B cell (primary cell): Measurements from ENCODE around the gene MLH3. TPM values are rescaled to one million over a fixed set of nuclear protein-coding genes. Genes with fewer than 3 reads are reported as not detected.

Experiments
- ATAC-seq: fragments of 200-7000 bp; cut with Tn5 transposase; one replicate; pipeline ENCODE4 v1.10.0; 2021; ENCODE audit warnings: low read depth, mild to moderate bottlenecking, moderate number of reproducible peaks, moderate library complexity
- CTCF ChIA-PET: fragments of 350-600 bp; sonication (Branson Sonifier 250); formaldehyde crosslinking; loops from one replicate; lab custom pipeline; 2021; ENCODE audit warnings: antibody characterized with exemption, inconsistent platforms; lab: Charles Lee
- POLR2A ChIA-PET: fragments of 350-600 bp; sonication (Branson Sonifier 250); formaldehyde crosslinking; loops from one replicate; lab custom pipeline; 2021; ENCODE audit warnings: antibody characterized with exemption; lab: Charles Lee
- DNase-seq: peaks from one replicate; pipeline ENCODE4 v3.0.0; 2013
- H2AFZ ChIP-seq: 2 replicates; pipeline ENCODE4 v1.6.1; 2012; ENCODE audit warnings: mild to moderate bottlenecking, low read depth, low read length; ENCODE audit not compliant: insufficient read depth, poor library complexity, severe bottlenecking
- H3K27ac ChIP-seq, 2 donors: 1 replicate in 1 of 2; 2 replicates in 1 of 2; pipeline ENCODE4 v1.5.1; 2012 to 2013; ENCODE audit warnings: low read length in 2 of 2, mild to moderate bottlenecking in 2 of 2, moderate library complexity in 1 of 2
- H3K27me3 ChIP-seq, 4 experiments: fragments of 200-600 bp in 1 of 4; sonication (generic) in 1 of 4; replicated peaks in 1 of 4; 1 replicate in 2 of 4; 2 replicates in 2 of 4; pipeline versions ENCODE4 v1.6.1 to v1.7.0; 2013 to 2016; ENCODE audit warnings: low read length in 3 of 4, mild to moderate bottlenecking in 2 of 4, mixed read lengths in 1 of 4, moderate library complexity in 1 of 4; ENCODE audit not compliant: insufficient read depth in 4 of 4, control insufficient read depth in 3 of 4; ENCODE audit errors: control extremely low read depth in 1 of 4
- H3K36me3 ChIP-seq, 2 experiments: replicated peaks in 1 of 2; 1 replicate in 1 of 2; 2 replicates in 1 of 2; pipeline versions ENCODE4 v1.6.1 to v1.7.1; 2013; ENCODE audit warnings: low read length in 1 of 2; ENCODE audit not compliant: insufficient read depth in 2 of 2, control insufficient read depth in 1 of 2; ENCODE audit errors: control extremely low read depth in 1 of 2, extremely low read depth in 1 of 2
- H3K4me1 ChIP-seq, 2 donors: fragments of 200-600 bp in 1 of 2; sonication (generic) in 1 of 2; 1 replicate in 1 of 2; 2 replicates in 1 of 2; pipeline versions ENCODE4 v1.5.1 to v1.6.1; 2013 to 2017; ENCODE audit warnings: low read length in 2 of 2; ENCODE audit not compliant: control insufficient read depth in 2 of 2, insufficient read depth in 2 of 2
- H3K4me2 ChIP-seq: replicated peaks from 2 replicates; pipeline ENCODE3; 2012; ENCODE audit warnings: mild to moderate bottlenecking, low read depth, low read length; ENCODE audit not compliant: poor library complexity, severe bottlenecking
- H3K4me3 ChIP-seq, 5 experiments: fragments of 200-600 bp in 1 of 5; sonication (generic) in 1 of 5; 1 replicate in 3 of 5; 2 replicates in 2 of 5; pipeline versions ENCODE4 v1.5.1 to v1.7.0; 2011 to 2016; ENCODE audit warnings: low read length in 4 of 5, mild to moderate bottlenecking in 4 of 5, low read depth in 2 of 5, control low read depth in 1 of 5, moderate library complexity in 1 of 5; ENCODE audit not compliant: insufficient read depth in 1 of 5; ENCODE audit errors: control extremely low read depth in 1 of 5, extremely low read depth in 1 of 5
- H3K79me2 ChIP-seq: fragments of 200-600 bp; sonication (generic); one replicate; pipeline ENCODE4 v1.6.0; 2016; ENCODE audit warnings: low read length; ENCODE audit not compliant: control insufficient read depth, insufficient read depth
- H3K9ac ChIP-seq: fragments of 200-600 bp; sonication (generic); 2 replicates; pipeline ENCODE4 v1.6.1; 2017; ENCODE audit warnings: mild to moderate bottlenecking, low read length, moderate library complexity
- H3K9me3 ChIP-seq, 3 donors: one replicate each; pipeline versions ENCODE4 v1.6.1 to v1.7.1; 2013; ENCODE audit warnings: low read length in 2 of 3; ENCODE audit not compliant: control insufficient read depth in 2 of 3, insufficient read depth in 1 of 3; ENCODE audit errors: control extremely low read depth in 1 of 3
- H4K20me1 ChIP-seq: 2 replicates; pipeline ENCODE4 v1.6.0; 2012; ENCODE audit warnings: mild to moderate bottlenecking, low read length; ENCODE audit not compliant: insufficient read depth, control insufficient read depth, poor library complexity, severe bottlenecking
- H3K27ac Mint-ChIP-seq: one replicate; pipeline ENCODE4 v1.8.0; 2021; ENCODE audit warnings: mixed read lengths
- H3K27me3 Mint-ChIP-seq: one replicate; pipeline ENCODE4 v1.8.0; 2021; ENCODE audit warnings: mixed read lengths
- H3K4me1 Mint-ChIP-seq: one replicate; pipeline ENCODE4 v1.8.0; 2021; ENCODE audit warnings: mixed read lengths
- H3K4me3 Mint-ChIP-seq: one replicate; pipeline ENCODE4 v1.8.0; 2021; ENCODE audit warnings: mixed read lengths
- H3K9me3 Mint-ChIP-seq: one replicate; pipeline ENCODE4 v1.8.0; 2022; ENCODE audit warnings: mixed read lengths; ENCODE audit not compliant: insufficient read depth
- CTCF ChIP-seq: fragments of 200-600 bp; IDR thresholded peaks from one replicate; pipeline ENCODE4 v1.8.0; 2022; ENCODE audit warnings: antibody characterized with exemption, mild to moderate bottlenecking
- EZH2 ChIP-seq: IDR thresholded peaks from 2 replicates; pipeline ENCODE4 v1.6.1; 2012; ENCODE audit warnings: borderline replicate concordance, low read depth, mild to moderate bottlenecking, moderate library complexity, low read length; ENCODE audit not compliant: insufficient read depth, poor library complexity, severe bottlenecking
- WGBS: methylation state at CpG from one replicate; pipeline ENCODE4 v1.1.5; 2013; ENCODE audit warnings: missing lambda C conversion rate; ENCODE audit not compliant: insufficient coverage; 5-methylcytosine and 5-hydroxymethylcytosine counted together
- intact Hi-C: fragments of 100-400 bp; cut with micrococcal nuclease; formaldehyde crosslinking; loops from one replicate; pipeline ENCODE4 v1.10.0; 2022
- polyA plus RNA-seq: library from polyadenylated mRNA; depleted of rRNA; stranded (reverse); fragments of >200 nt; gene quantifications from 2 replicates; pipeline ENCODE4 v1.2.3, GENCODE V29; 2012
- total RNA-seq, 2 donors: library from RNA; stranded (reverse); fragments of 120-200 nt in 1 of 2; gene quantifications; 1 replicate in 1 of 2; 2 replicates in 1 of 2; pipeline versions ENCODE4 v1.2.3 to v1.2.4, GENCODE V29; 2013 to 2022

MLH3 gene
- total and polyA plus RNA-seq, 2 donors (not counting 1 experiment from before 2014, with no cell fraction given): 6.7 to 19.9 TPM

DNA sequence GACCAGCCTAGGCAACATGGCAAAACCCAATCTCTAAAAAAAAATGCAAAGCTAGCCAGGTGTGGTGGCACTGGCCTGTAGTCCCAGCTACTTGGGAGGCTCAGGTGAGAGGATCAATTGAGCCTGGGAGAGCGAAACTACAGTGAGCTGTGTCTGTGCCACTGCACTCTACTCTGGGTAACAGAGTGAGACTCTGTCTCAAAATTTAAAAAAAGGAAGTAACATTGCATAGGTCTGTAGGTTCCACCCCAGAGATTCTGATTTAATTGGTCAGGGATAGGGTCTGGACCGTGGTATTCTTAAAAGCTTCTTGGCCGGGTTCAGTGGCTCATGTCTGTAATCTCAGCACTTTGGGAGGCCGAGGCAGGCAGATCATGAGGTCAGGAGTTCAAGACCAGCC lies 44.4 kb upstream of the MLH3 start:
- Histone ChIP-seq H3K4me3 (no peak overlapping the region), H2AFZ (no peak overlapping the region), H3K27me3 (no peaks in the 10 kb centered on the region), H3K27ac (no peak overlapping the region), H3K4me1 (peaks cover 3 to 6% of the 10 kb centered on the region in 2 donors), H3K79me2 (peaks cover 6% of the 10 kb centered on the region), H3K9ac (no peak overlapping the region), H3K36me3 (peaks cover 12 to 60% of the 10 kb centered on the region in 2 experiments), H3K9me3 (no peaks in the 10 kb centered on the region), H4K20me1 (peaks cover 10% of the 10 kb centered on the region), H3K4me2 (no peak overlapping the region)
- 70% methylated on average over 4 of the region's 4 CpGs for WGBS
- Mint-ChIP-seq H3K27me3 (no peaks in the 10 kb centered on the region), H3K4me3 (no peak overlapping the region), H3K9me3 (no peaks in the 10 kb centered on the region), H3K4me1 (peaks cover 6% of the 10 kb centered on the region), H3K27ac (peak overlapping the region; percentile 20)
- no peak for TF ChIP-seq CTCF
- TF ChIP-seq EZH2: no peak
- DNase-seq (peak; percentile 11), ATAC-seq (peak; percentile 36)
- intact Hi-C loops: no loop called here
- ChIA-PET CTCF (interaction anchor here (0.7 to 1.0 kb wide), 2 partner anchors 236 to 363 kb away, joined by 3 read pairs; no protein-coding TSS in a partner anchor), POLR2A (no interaction called here)

GRCh38 chr14:75094896-75095295 lies 43.6 kb upstream of the MLH3 start:
- Histone ChIP-seq H3K4me2 (no peak overlapping the region), H3K79me2 (peaks cover 6% of the 10 kb centered on the region), H3K36me3 (peaks cover 12 to 59% of the 10 kb centered on the region in 2 experiments), H3K27ac (no peak overlapping the region), H3K27me3 (no peaks in the 10 kb centered on the region), H2AFZ (no peak overlapping the region), H3K4me1 (peaks cover 3 to 6% of the 10 kb centered on the region in 2 donors), H3K9ac (no peak overlapping the region), H3K4me3 (no peak overlapping the region), H3K9me3 (no peaks in the 10 kb centered on the region), H4K20me1 (peaks cover 10% of the 10 kb centered on the region)
- no peaks in the 10 kb centered on the region for H3K9me3 Mint-ChIP-seq
- ATAC-seq (no peak), DNase-seq (no peak)
- CTCF ChIA-PET: no interaction called here
- H3K27me3 Mint-ChIP-seq: no peaks in the 10 kb centered on the region
- no peak overlapping the region for H3K27ac Mint-ChIP-seq
- H3K4me3 Mint-ChIP-seq: no peak overlapping the region
- TF ChIP-seq EZH2 (no peak), CTCF (no peak)
- intact Hi-C loops: no loop called here
- POLR2A ChIA-PET: no interaction called here
- H3K4me1 Mint-ChIP-seq: peaks cover 6% of the 10 kb centered on the region
- no CpG with 5 or more reads among the region's 3 CpGs for WGBS
